ENCODE data around the gene PAPPA. TPM values are rescaled to one million over a fixed set of nuclear protein-coding genes. Genes with fewer than 3 reads are reported as not detected.

PAPPA gene
- total RNA-seq, 3 donors from 2014 or later (not counting 1 experiment from before 2014, with no cell fraction given), result not detected

GRCh38 chr9:116390303-116391228 is 237.0 kb downstream of the PAPPA start:
- DNase-seq (no peak), ATAC-seq (no peak)
- Histone ChIP-seq H3K27me3 (ENCODE audit: control insufficient read depth, insufficient read depth, low read length) (no peaks in the 10 kb centered on the region), H3K27ac (ENCODE audit: low read length) (no peak overlapping the region), H3K4me3 (ENCODE audit: low read length) (no peak overlapping the region), H3K9me3 (ENCODE audit: control insufficient read depth, insufficient read depth, low read length) (no peaks in the 10 kb centered on the region), H3K4me1 (ENCODE audit: control insufficient read depth, insufficient read depth, low read length) (no peaks in the 10 kb centered on the region), H3K36me3 (ENCODE audit: control insufficient read depth, insufficient read depth, low read length) (no peaks in the 10 kb centered on the region)
- Mint-ChIP-seq H3K4me1 (no peaks in the 10 kb centered on the region), H3K27ac (no peak overlapping the region), H3K27me3 (ENCODE audit: low read depth in 2 of 2) (no peaks in the 10 kb centered on the region), H3K4me3 (no peak overlapping the region), H3K36me3 (no peaks in the 10 kb centered on the region), H3K9me3 (peaks cover 3 to 14% of the 10 kb centered on the region in 2 donors)
- intact Hi-C loops (cut with micrococcal nuclease), result no loop called here
- WGBS (ENCODE audit: insufficient coverage), result 45% methylated on average over 7 of the region's 7 CpGs
- TF ChIP-seq, protein P1, sequence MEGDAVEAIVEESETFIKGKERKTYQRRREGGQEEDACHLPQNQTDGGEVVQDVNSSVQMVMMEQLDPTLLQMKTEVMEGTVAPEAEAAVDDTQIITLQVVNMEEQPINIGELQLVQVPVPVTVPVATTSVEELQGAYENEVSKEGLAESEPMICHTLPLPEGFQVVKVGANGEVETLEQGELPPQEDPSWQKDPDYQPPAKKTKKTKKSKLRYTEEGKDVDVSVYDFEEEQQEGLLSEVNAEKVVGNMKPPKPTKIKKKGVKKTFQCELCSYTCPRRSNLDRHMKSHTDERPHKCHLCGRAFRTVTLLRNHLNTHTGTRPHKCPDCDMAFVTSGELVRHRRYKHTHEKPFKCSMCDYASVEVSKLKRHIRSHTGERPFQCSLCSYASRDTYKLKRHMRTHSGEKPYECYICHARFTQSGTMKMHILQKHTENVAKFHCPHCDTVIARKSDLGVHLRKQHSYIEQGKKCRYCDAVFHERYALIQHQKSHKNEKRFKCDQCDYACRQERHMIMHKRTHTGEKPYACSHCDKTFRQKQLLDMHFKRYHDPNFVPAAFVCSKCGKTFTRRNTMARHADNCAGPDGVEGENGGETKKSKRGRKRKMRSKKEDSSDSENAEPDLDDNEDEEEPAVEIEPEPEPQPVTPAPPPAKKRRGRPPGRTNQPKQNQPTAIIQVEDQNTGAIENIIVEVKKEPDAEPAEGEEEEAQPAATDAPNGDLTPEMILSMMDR (IDR thresholded peaks at IDR 0.05), result no peak

- no peaks in the 10 kb centered on the region for H3K36me3 Mint-ChIP-seq
- ATAC-seq (no peak), DNase-seq (no peak)
- peaks cover 3 to 14% of the 10 kb centered on the region in 2 donors for H3K9me3 Mint-ChIP-seq
- Histone ChIP-seq H3K27me3 (ENCODE audit: control insufficient read depth, insufficient read depth, low read length) (no peaks in the 10 kb centered on the region), H3K9me3 (ENCODE audit: control insufficient read depth, insufficient read depth, low read length) (no peaks in the 10 kb centered on the region), H3K36me3 (ENCODE audit: control insufficient read depth, insufficient read depth, low read length) (no peaks in the 10 kb centered on the region), H3K4me1 (ENCODE audit: control insufficient read depth, insufficient read depth, low read length) (no peaks in the 10 kb centered on the region), H3K27ac (ENCODE audit: low read length) (no peak overlapping the region), H3K4me3 (ENCODE audit: low read length) (no peak overlapping the region)
- TF ChIP-seq, protein P1 (IDR thresholded peaks at IDR 0.05), result no peak
- H3K4me1 Mint-ChIP-seq, result no peaks in the 10 kb centered on the region
- 94% methylated on average over 4 of the region's 4 CpGs for WGBS (ENCODE audit: insufficient coverage)
- H3K4me3 Mint-ChIP-seq, result no peak overlapping the region
- no peaks in the 10 kb centered on the region for H3K27me3 Mint-ChIP-seq (ENCODE audit: low read depth in 2 of 2)
- no peak overlapping the region for H3K27ac Mint-ChIP-seq
- intact Hi-C loops (cut with micrococcal nuclease), result no loop called here
These were observed 237.8 kb downstream of the PAPPA start for GRCh38 chr9:116391306-116391900.

GRCh38 chr9:116393198-116393597 is 239.6 kb downstream of the PAPPA start:
- intact Hi-C loops (cut with micrococcal nuclease), result no loop called here
- Mint-ChIP-seq H3K27ac (no peak overlapping the region), H3K9me3 (peaks cover 3 to 16% of the 10 kb centered on the region in 2 donors), H3K4me1 (no peaks in the 10 kb centered on the region), H3K27me3 (ENCODE audit: low read depth in 2 of 2) (no peaks in the 10 kb centered on the region), H3K36me3 (no peaks in the 10 kb centered on the region), H3K4me3 (no peak overlapping the region)
- ATAC-seq (no peak), DNase-seq (no peak)
- H3K27ac ChIP-seq (ENCODE audit: low read length), result no peak overlapping the region
- 78% methylated on average over 1 of the region's 1 CpG for WGBS (ENCODE audit: insufficient coverage)
- no peaks in the 10 kb centered on the region for H3K4me1 ChIP-seq (ENCODE audit: control insufficient read depth, insufficient read depth, low read length)
- no peak overlapping the region for H3K4me3 ChIP-seq (ENCODE audit: low read length)
- TF ChIP-seq, protein P1 (IDR thresholded peaks at IDR 0.05), result no peak
- no peaks in the 10 kb centered on the region for H3K9me3 ChIP-seq (ENCODE audit: control insufficient read depth, insufficient read depth, low read length)
- no peaks in the 10 kb centered on the region for H3K36me3 ChIP-seq (ENCODE audit: control insufficient read depth, insufficient read depth, low read length)
- no peaks in the 10 kb centered on the region for H3K27me3 ChIP-seq (ENCODE audit: control insufficient read depth, insufficient read depth, low read length)
